Measurements from ENCODE around the gene WDR59. TPM values are rescaled to one million over a fixed set of nuclear protein-coding genes. Genes with fewer than 3 reads are reported as not detected.
"Not testable (repeated sequence)": the region's sequence is repeated elsewhere in the genome, so short reads cannot be mapped to it uniquely, and the experiment has no call there.

The WDR59 gene
- total and polyA plus RNA-seq, 8 donors, result 23.0 to 62.3 (median 31.9) TPM

GRCh38 chr16:74922150-74923138 lies 62.5 kb downstream of the WDR59 start:
- DNase-seq (peak in 3 of 6 donors; percentile 40 to 61 (median 49)), ATAC-seq (peak; percentile 61 to 80 (median 70)), FAIRE-seq (no peak)
- Histone ChIP-seq H3K27ac (peak overlapping the region in 3 of 4 donors; percentile 10 to 41 (median 16)), H3K4me3 (no peak overlapping the region), H3K9me3 (no peaks in the 10 kb centered on the region), H3K36me3 (peaks cover 0 to 16% (median 0%) of the 10 kb centered on the region in 3 donors), H3K4me1 (peaks cover 18 to 34% (median 25%) of the 10 kb centered on the region in 3 donors), H3K27me3 (no peaks in the 10 kb centered on the region)
- intact Hi-C loops (cut with DNase I), result no loop called here
- 33 to 40% methylated on average over 11 of the region's 11 CpGs for WGBS, 2 donors
- TF ChIP-seq, protein P1, sequence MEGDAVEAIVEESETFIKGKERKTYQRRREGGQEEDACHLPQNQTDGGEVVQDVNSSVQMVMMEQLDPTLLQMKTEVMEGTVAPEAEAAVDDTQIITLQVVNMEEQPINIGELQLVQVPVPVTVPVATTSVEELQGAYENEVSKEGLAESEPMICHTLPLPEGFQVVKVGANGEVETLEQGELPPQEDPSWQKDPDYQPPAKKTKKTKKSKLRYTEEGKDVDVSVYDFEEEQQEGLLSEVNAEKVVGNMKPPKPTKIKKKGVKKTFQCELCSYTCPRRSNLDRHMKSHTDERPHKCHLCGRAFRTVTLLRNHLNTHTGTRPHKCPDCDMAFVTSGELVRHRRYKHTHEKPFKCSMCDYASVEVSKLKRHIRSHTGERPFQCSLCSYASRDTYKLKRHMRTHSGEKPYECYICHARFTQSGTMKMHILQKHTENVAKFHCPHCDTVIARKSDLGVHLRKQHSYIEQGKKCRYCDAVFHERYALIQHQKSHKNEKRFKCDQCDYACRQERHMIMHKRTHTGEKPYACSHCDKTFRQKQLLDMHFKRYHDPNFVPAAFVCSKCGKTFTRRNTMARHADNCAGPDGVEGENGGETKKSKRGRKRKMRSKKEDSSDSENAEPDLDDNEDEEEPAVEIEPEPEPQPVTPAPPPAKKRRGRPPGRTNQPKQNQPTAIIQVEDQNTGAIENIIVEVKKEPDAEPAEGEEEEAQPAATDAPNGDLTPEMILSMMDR (IDR thresholded peaks at IDR 0.05), result no peak

DNA sequence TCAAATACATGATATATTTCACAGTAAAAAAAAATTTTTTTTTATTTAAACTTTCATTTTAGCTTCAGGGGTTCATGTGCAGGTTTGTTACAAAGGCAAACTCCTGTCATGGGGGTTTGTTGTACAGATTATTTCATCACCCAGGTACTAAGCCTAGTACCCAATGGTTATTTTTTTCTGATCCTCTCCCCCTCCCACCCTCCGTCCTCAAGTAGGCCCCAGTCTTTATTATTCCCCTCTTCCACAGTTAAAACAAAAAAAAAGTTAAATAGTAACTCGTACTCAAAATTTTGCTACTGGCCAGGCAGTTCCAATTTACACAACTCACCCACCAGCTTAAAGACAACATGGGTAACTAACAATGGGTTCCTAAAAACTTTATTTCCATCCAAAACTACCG lies 63.9 kb downstream of the WDR59 start:
- ATAC-seq (no peak), DNase-seq (no peak), FAIRE-seq (no peak)
- 82 to 83% methylated on average over 3 of the region's 3 CpGs for WGBS, 2 donors
- Histone ChIP-seq H3K27ac (no peak overlapping the region), H3K4me3 (no peak overlapping the region), H3K9me3 (no peaks in the 10 kb centered on the region), H3K27me3 (no peaks in the 10 kb centered on the region), H3K36me3 (peaks cover 0 to 21% (median 0%) of the 10 kb centered on the region in 3 donors), H3K4me1 (peaks cover 18 to 34% (median 25%) of the 10 kb centered on the region in 3 donors)
- TF ChIP-seq, protein P1 (IDR thresholded peaks at IDR 0.05), result no peak
- intact Hi-C loops (cut with DNase I), result no loop called here

DNA sequence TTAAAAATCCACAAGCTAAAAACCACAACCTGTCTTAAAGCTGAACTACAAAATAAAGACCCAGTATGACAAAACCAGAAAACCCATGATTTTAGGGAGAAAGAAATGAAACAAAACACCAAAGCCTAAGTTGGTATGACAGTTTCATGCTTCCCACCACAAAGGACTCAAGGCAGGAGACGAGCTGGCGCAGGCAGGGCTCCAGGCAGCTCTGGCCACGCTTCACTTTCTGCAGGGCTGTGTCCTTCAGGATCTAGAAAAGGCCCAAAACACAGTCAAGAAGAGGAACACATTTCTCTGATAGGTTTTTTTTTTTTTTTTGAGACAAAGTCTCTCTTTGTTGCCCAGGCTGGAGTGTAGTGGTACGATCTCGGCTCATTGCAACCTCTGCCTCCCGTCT lies 75.3 kb downstream of the WDR59 start:
- 93 to 96% methylated on average over 6 of the region's 6 CpGs for WGBS, 2 donors
- ATAC-seq, result no peak
- H3K9me3 ChIP-seq, result no peaks in the 10 kb centered on the region
- intact Hi-C loops (cut with DNase I), result no loop called here
- TF ChIP-seq, protein P1 (IDR thresholded peaks at IDR 0.05), result no peak
- no peak for FAIRE-seq
- no peak for DNase-seq
- peaks cover 3 to 46% (median 12%) of the 10 kb centered on the region in 3 donors for H3K36me3 ChIP-seq
- H3K27me3 ChIP-seq, result no peaks in the 10 kb centered on the region
- H3K4me1 ChIP-seq, result no peaks in the 10 kb centered on the region
- H3K27ac ChIP-seq, result no peak overlapping the region
- no peak overlapping the region for H3K4me3 ChIP-seq

GRCh38 chr16:74908759-74909158 lies 76.2 kb downstream of the WDR59 start:
- ATAC-seq; H3K27me3 ChIP-seq; intact Hi-C loops (cut with DNase I); FAIRE-seq; H3K9me3 ChIP-seq; H3K4me1 ChIP-seq; H3K27ac ChIP-seq; H3K4me3 ChIP-seq; DNase-seq: not testable (repeated sequence)
- 86 to 96% methylated on average over 7 to 8 of the region's 8 CpGs for WGBS, 2 donors
- H3K36me3 ChIP-seq, result peaks cover 3 to 37% (median 12%) of the 10 kb centered on the region in 3 donors

GRCh38 chr16:74903901-74904678 lies 80.8 kb downstream of the WDR59 start:
- TF ChIP-seq, protein P1 (IDR thresholded peaks at IDR 0.05), result no peak
- peak in 1 of 6 donors; percentile 3 for DNase-seq
- Histone ChIP-seq H3K4me1 (peaks cover 12 to 26% (median 18%) of the 10 kb centered on the region in 3 donors), H3K36me3 (peaks cover 2 to 6% (median 3%) of the 10 kb centered on the region in 3 donors), H3K4me3 (no peak overlapping the region), H3K27me3 (no peaks in the 10 kb centered on the region), H3K9me3 (no peaks in the 10 kb centered on the region), H3K27ac (no peak overlapping the region)
- no peak for ATAC-seq
- 93 to 97% methylated on average over 12 of the region's 12 CpGs for WGBS, 2 donors
- intact Hi-C loops (cut with DNase I), result no loop called here
- FAIRE-seq, result no peak

All from pancreas (tissue), 10 donors.